ENCODE measurements around the gene UBR3.
"Not testable (repeated sequence)": the region's sequence is repeated elsewhere in the genome, so short reads cannot be mapped to it uniquely, and the experiment has no call there.

The UBR3 gene

GRCh38 chr2:169916623-169917022 is 89.4 kb downstream of the UBR3 start:
- Histone ChIP-seq H3K9ac (ENCODE audit: low read depth, low read length) (no peak overlapping the region), H3K36me3 (ENCODE audit: insufficient read depth, low read depth, low read length) (0 out of 2 replicates have a peak, but pooled peaks cover 4% of the 10 kb centered on the region), H3K9me3 (ENCODE audit: insufficient read depth, low read depth, low read length) (no peaks in the 10 kb centered on the region), H3K4me3 (ENCODE audit: low read length) (no peak overlapping the region), H3K4me1 (ENCODE audit: insufficient read depth, low read length) (no peaks in the 10 kb centered on the region), H3K27ac (ENCODE audit: low read length) (no peak overlapping the region), H3K27me3 (ENCODE audit: insufficient read depth, low read length) (no peaks in the 10 kb centered on the region)

DNA sequence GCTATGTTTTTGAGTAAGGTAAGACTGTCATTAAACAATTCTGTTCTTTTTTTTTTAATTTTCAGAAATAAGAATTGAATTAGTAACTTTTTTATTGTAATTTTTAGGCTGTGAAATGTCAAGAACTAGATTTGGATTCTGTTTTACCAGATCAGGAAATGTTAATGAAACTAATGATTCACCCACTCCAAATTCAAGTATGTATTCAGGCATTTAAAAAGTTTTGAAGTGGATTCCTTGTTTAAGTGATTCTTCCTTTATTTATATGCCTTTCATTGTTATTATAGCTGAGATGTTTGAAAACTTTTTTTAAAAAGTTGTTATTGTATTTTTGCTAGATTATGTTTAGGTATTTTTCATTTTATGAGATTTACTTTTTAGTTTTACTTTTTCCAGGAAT is 96.7 kb downstream of the UBR3 start:
- Histone ChIP-seq H3K9me3 (ENCODE audit: insufficient read depth, low read depth, low read length) (no peaks in the 10 kb centered on the region), H3K27ac (ENCODE audit: low read length) (no peak overlapping the region), H3K4me1 (ENCODE audit: insufficient read depth, low read length) (no peaks in the 10 kb centered on the region), H3K36me3 (ENCODE audit: insufficient read depth, low read depth, low read length) (0 out of 2 replicates have a peak, but pooled peaks cover 3% of the 10 kb centered on the region), H3K9ac (ENCODE audit: low read depth, low read length) (no peak overlapping the region), H3K27me3 (ENCODE audit: insufficient read depth, low read length) (no peaks in the 10 kb centered on the region), H3K4me3 (ENCODE audit: low read length) (no peak overlapping the region)

GRCh38 chr2:169925968-169926367 is 98.7 kb downstream of the UBR3 start:
- H3K9ac ChIP-seq (ENCODE audit: low read depth, low read length) = no peak overlapping the region
- H3K4me3 ChIP-seq (ENCODE audit: low read length) = no peak overlapping the region
- no peak overlapping the region for H3K27ac ChIP-seq (ENCODE audit: low read length)
- no peaks in the 10 kb centered on the region for H3K27me3 ChIP-seq (ENCODE audit: insufficient read depth, low read length)
- H3K36me3 ChIP-seq (ENCODE audit: insufficient read depth, low read depth, low read length) = 0 out of 2 replicates have a peak, but pooled peaks cover 3% of the 10 kb centered on the region
- no peaks in the 10 kb centered on the region for H3K9me3 ChIP-seq (ENCODE audit: insufficient read depth, low read depth, low read length)
- no peaks in the 10 kb centered on the region for H3K4me1 ChIP-seq (ENCODE audit: insufficient read depth, low read length)

- Histone ChIP-seq H3K36me3 (ENCODE audit: insufficient read depth, low read depth, low read length) (0 out of 2 replicates have a peak, but pooled peaks cover 3% of the 10 kb centered on the region), H3K9me3 (ENCODE audit: insufficient read depth, low read depth, low read length) (no peaks in the 10 kb centered on the region), H3K9ac (ENCODE audit: low read depth, low read length) (no peak overlapping the region), H3K4me1 (ENCODE audit: insufficient read depth, low read length) (no peaks in the 10 kb centered on the region), H3K27me3 (ENCODE audit: insufficient read depth, low read length) (no peaks in the 10 kb centered on the region), H3K4me3 (ENCODE audit: low read length) (no peak overlapping the region), H3K27ac (ENCODE audit: low read length) (no peak overlapping the region)
These were observed 101.2 kb downstream of the UBR3 start for GRCh38 chr2:169928463-169928864.

GRCh38 chr2:169933124-169933711 is 106.0 kb downstream of the UBR3 start:
- no peak overlapping the region for H3K4me3 ChIP-seq (ENCODE audit: low read length)
- H3K9ac ChIP-seq (ENCODE audit: low read depth, low read length) = no peak overlapping the region
- no peaks in the 10 kb centered on the region; the same call in 1 of the 2 replicates for H3K36me3 ChIP-seq (ENCODE audit: insufficient read depth, low read depth, low read length)
- no peak overlapping the region for H3K27ac ChIP-seq (ENCODE audit: low read length)
- no peaks in the 10 kb centered on the region for H3K9me3 ChIP-seq (ENCODE audit: insufficient read depth, low read depth, low read length)
- no peaks in the 10 kb centered on the region for H3K4me1 ChIP-seq (ENCODE audit: insufficient read depth, low read length)
- H3K27me3 ChIP-seq (ENCODE audit: insufficient read depth, low read length) = no peaks in the 10 kb centered on the region

GRCh38 chr2:169936652-169937051 is 109.4 kb downstream of the UBR3 start:
- not testable (repeated sequence) for H3K9ac ChIP-seq (ENCODE audit: low read depth, low read length); H3K36me3 ChIP-seq (ENCODE audit: insufficient read depth, low read depth, low read length); H3K4me3 ChIP-seq (ENCODE audit: low read length); H3K27me3 ChIP-seq (ENCODE audit: insufficient read depth, low read length); H3K27ac ChIP-seq (ENCODE audit: low read length); H3K9me3 ChIP-seq (ENCODE audit: insufficient read depth, low read depth, low read length); H3K4me1 ChIP-seq (ENCODE audit: insufficient read depth, low read length)

DNA sequence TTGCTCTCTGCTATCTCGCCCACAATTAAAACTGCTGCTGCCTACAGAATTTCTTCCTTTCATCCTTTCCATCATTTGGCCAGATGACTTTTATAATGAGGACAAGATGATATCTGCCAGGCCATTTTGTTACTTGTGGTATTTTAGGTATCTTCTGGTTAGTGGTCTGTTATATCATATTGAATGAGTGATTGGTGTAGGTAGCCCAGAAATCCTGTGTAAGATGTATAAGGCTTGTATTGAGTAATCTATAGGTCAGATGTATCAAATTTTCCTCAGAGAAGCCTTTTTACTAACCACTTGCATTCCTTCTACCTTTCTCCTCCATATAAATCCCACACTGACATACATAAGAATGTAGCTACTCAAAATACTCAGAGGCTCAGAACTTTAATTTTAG is 118.3 kb downstream of the UBR3 start:
- H3K9ac ChIP-seq (ENCODE audit: low read depth, low read length) = no peak overlapping the region
- H3K9me3 ChIP-seq (ENCODE audit: insufficient read depth, low read depth, low read length) = no peaks in the 10 kb centered on the region
- no peaks in the 10 kb centered on the region for H3K27me3 ChIP-seq (ENCODE audit: insufficient read depth, low read length)
- no peaks in the 10 kb centered on the region for H3K4me1 ChIP-seq (ENCODE audit: insufficient read depth, low read length)
- H3K36me3 ChIP-seq (ENCODE audit: insufficient read depth, low read depth, low read length) = peaks cover 16% of the 10 kb centered on the region; the same call in 1 of the 2 replicates
- no peak overlapping the region for H3K27ac ChIP-seq (ENCODE audit: low read length)
- no peak overlapping the region for H3K4me3 ChIP-seq (ENCODE audit: low read length)

DNA sequence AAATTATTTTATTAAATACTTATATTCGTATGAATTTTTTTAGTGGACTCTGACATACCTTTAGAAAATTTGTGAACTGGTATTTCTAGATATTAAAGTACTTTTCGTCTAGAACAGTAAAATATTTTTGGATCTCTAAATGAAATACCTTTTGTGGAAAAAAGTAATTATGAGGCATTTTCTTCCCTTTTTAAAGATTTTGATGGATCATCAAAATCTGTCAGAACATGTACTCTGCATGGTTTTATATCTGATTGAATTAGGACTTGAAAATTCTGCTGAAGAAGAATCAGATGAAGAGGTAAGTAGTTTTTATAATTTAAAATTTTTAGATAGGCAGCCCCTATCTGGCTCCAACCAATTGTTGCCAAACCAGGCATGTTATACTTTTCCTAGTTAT is 118.8 kb downstream of the UBR3 start:
- Histone ChIP-seq H3K9me3 (ENCODE audit: insufficient read depth, low read depth, low read length) (no peaks in the 10 kb centered on the region), H3K4me1 (ENCODE audit: insufficient read depth, low read length) (no peaks in the 10 kb centered on the region), H3K4me3 (ENCODE audit: low read length) (no peak overlapping the region), H3K9ac (ENCODE audit: low read depth, low read length) (no peak overlapping the region), H3K27me3 (ENCODE audit: insufficient read depth, low read length) (no peaks in the 10 kb centered on the region), H3K36me3 (ENCODE audit: insufficient read depth, low read depth, low read length) (peaks cover 16% of the 10 kb centered on the region; the same call in 1 of the 2 replicates), H3K27ac (ENCODE audit: low read length) (no peak overlapping the region)

DNA sequence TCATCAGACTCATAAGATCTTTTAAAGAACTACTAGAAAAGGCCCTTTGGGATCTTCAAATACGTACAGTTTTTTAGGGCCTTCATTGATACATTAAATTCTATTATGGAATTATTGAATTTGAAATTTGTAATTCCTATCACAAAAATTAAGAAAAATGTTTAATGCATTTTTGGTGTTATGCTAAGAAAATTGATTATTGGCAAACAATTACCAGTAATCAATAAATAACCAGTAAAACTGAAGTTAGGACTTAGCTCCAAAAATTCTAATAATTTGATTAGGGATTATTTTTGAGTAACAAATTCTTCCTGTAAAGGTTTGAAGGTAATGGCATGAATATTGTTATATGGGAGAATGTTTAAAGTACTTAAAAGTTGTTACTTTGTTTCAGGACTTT is 119.3 kb downstream of the UBR3 start:
- H3K9ac ChIP-seq (ENCODE audit: low read depth, low read length) = no peak overlapping the region
- H3K27me3 ChIP-seq (ENCODE audit: insufficient read depth, low read length) = no peaks in the 10 kb centered on the region
- H3K4me1 ChIP-seq (ENCODE audit: insufficient read depth, low read length) = no peaks in the 10 kb centered on the region
- H3K36me3 ChIP-seq (ENCODE audit: insufficient read depth, low read depth, low read length) = peaks cover 16% of the 10 kb centered on the region; the same call in 1 of the 2 replicates
- no peaks in the 10 kb centered on the region for H3K9me3 ChIP-seq (ENCODE audit: insufficient read depth, low read depth, low read length)
- H3K27ac ChIP-seq (ENCODE audit: low read length) = no peak overlapping the region
- H3K4me3 ChIP-seq (ENCODE audit: low read length) = no peak overlapping the region

- no peaks in the 10 kb centered on the region for H3K4me1 ChIP-seq (ENCODE audit: insufficient read depth, low read length)
- no peaks in the 10 kb centered on the region for H3K9me3 ChIP-seq (ENCODE audit: insufficient read depth, low read depth, low read length)
- H3K9ac ChIP-seq (ENCODE audit: low read depth, low read length) = no peak overlapping the region
- no peak overlapping the region for H3K4me3 ChIP-seq (ENCODE audit: low read length)
- no peaks in the 10 kb centered on the region for H3K27me3 ChIP-seq (ENCODE audit: insufficient read depth, low read length)
- H3K27ac ChIP-seq (ENCODE audit: low read length) = no peak overlapping the region
- H3K36me3 ChIP-seq (ENCODE audit: insufficient read depth, low read depth, low read length) = peaks cover 13% of the 10 kb centered on the region; the same call in 1 of the 2 replicates
These were observed 128.7 kb downstream of the UBR3 start for GRCh38 chr2:169955940-169956339.

- H3K36me3 ChIP-seq (ENCODE audit: insufficient read depth, low read depth, low read length) = peaks cover 13% of the 10 kb centered on the region; the same call in 1 of the 2 replicates
- H3K27me3 ChIP-seq (ENCODE audit: insufficient read depth, low read length); H3K9me3 ChIP-seq (ENCODE audit: insufficient read depth, low read depth, low read length); H3K27ac ChIP-seq (ENCODE audit: low read length); H3K4me1 ChIP-seq (ENCODE audit: insufficient read depth, low read length); H3K4me3 ChIP-seq (ENCODE audit: low read length); H3K9ac ChIP-seq (ENCODE audit: low read depth, low read length): not testable (repeated sequence)
These were observed 130.0 kb downstream of the UBR3 start for GRCh38 chr2:169957219-169957618.

GRCh38 chr2:169961911-169962310 is 134.7 kb downstream of the UBR3 start:
- H3K27ac ChIP-seq (ENCODE audit: low read length) = no peak overlapping the region
- H3K27me3 ChIP-seq (ENCODE audit: insufficient read depth, low read length) = no peaks in the 10 kb centered on the region
- H3K9ac ChIP-seq (ENCODE audit: low read depth, low read length) = no peak overlapping the region

More at GRCh38 chr2:169961911-169962310, 134.7 kb downstream of the UBR3 start:
- Histone ChIP-seq H3K4me1 (ENCODE audit: insufficient read depth, low read length) (no peaks in the 10 kb centered on the region), H3K9me3 (ENCODE audit: insufficient read depth, low read depth, low read length) (no peaks in the 10 kb centered on the region), H3K4me3 (ENCODE audit: low read length) (no peak overlapping the region), H3K36me3 (ENCODE audit: insufficient read depth, low read depth, low read length) (peaks cover 13% of the 10 kb centered on the region; the same call in 1 of the 2 replicates)

Data from iPS-20b (cell line).